ENCODE measurements around the gene ERLIN1.

ERLIN1 gene

GRCh38 chr10:100175875-100176274 is 10.0 kb downstream of the ERLIN1 start:
- H3K4me3 ChIP-seq (replicated peaks; ENCODE audit: low read depth, low read length): no peak overlapping the region
- TF ChIP-seq, protein P1, sequence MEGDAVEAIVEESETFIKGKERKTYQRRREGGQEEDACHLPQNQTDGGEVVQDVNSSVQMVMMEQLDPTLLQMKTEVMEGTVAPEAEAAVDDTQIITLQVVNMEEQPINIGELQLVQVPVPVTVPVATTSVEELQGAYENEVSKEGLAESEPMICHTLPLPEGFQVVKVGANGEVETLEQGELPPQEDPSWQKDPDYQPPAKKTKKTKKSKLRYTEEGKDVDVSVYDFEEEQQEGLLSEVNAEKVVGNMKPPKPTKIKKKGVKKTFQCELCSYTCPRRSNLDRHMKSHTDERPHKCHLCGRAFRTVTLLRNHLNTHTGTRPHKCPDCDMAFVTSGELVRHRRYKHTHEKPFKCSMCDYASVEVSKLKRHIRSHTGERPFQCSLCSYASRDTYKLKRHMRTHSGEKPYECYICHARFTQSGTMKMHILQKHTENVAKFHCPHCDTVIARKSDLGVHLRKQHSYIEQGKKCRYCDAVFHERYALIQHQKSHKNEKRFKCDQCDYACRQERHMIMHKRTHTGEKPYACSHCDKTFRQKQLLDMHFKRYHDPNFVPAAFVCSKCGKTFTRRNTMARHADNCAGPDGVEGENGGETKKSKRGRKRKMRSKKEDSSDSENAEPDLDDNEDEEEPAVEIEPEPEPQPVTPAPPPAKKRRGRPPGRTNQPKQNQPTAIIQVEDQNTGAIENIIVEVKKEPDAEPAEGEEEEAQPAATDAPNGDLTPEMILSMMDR (IDR thresholded peaks at IDR 0.05; ENCODE audit: low read length, missing control alignments): no peak
- no peak for DNase-seq (ENCODE audit: low read depth)

GRCh38 chr10:100174699-100175677 is 10.8 kb downstream of the ERLIN1 start:
- DNase-seq (ENCODE audit: low read depth): no peak
- H3K4me3 ChIP-seq (replicated peaks; ENCODE audit: low read depth, low read length): no peak overlapping the region
- TF ChIP-seq, protein P1 (IDR thresholded peaks at IDR 0.05; ENCODE audit: low read length, missing control alignments): no peak

- TF ChIP-seq, protein P1 (IDR thresholded peaks at IDR 0.05; ENCODE audit: low read length, missing control alignments): no peak
These were observed 12.8 kb downstream of the ERLIN1 start for GRCh38 chr10:100173035-100173434.

GRCh38 chr10:100172349-100172748 is 13.5 kb downstream of the ERLIN1 start:
- no peak overlapping the region for H3K4me3 ChIP-seq (replicated peaks; ENCODE audit: low read depth, low read length)
- TF ChIP-seq, protein P1 (IDR thresholded peaks at IDR 0.05; ENCODE audit: low read length, missing control alignments): no peak
- no peak for DNase-seq (ENCODE audit: low read depth)

More at GRCh38 chr10:100173035-100173434, 12.8 kb downstream of the ERLIN1 start:
- H3K4me3 ChIP-seq (replicated peaks; ENCODE audit: low read depth, low read length): no peak overlapping the region
- no peak for DNase-seq (ENCODE audit: low read depth)

DNA sequence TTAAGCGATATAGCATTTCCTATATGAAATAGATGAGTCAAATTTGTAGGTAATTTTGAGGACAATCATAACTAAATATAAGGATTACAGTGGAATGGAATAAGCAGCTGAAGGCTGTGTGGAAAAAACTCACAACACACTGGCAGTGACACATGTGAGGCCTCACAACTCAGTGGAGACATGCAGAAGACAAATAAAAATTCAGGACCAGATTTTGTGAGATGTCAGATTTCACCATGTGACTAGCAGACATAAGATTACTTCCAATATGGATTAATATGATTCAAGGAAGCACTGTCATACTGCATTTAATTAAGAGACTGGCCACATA is 17.6 kb downstream of the ERLIN1 start:
- no peak overlapping the region for H3K4me3 ChIP-seq (replicated peaks; ENCODE audit: low read depth, low read length)
- DNase-seq (ENCODE audit: low read depth): no peak

DNA sequence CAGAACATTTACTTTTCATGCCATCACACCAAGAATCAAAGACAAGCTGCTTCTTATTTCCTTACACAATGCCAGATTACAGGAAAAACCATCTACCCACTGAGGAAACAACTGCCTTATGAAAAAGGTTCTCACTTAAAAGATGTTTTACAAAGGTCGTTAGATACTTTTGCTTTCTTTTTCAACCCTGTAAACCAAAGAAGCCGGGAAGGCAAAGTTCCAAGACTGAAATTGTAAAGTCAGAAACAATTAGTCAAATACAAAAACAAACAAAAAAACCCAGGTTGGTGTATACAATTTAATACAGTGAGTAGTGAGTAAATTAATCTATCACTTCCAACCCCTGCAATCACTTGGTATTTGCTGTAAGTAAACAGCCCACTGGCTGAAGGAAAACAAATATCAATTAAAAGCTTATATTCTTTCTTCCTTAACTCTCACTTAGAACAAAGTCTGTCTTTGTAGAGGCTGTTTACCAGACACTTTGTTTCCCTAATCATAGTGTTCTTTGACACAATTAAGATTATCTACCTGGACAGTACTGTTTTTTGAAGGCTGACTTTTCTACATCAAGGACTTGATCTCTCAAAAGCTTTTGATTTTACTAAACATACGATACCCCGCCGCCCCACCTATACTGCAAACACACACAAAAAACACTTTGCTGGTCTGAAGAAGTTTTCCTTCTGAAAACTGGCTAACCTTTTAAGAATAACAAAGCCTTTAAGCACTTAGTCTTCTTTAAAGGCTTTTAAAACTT is 18.1 kb downstream of the ERLIN1 start:
- TF ChIP-seq, protein P1 (IDR thresholded peaks at IDR 0.05; ENCODE audit: low read length, missing control alignments): no peak
- DNase-seq (ENCODE audit: low read depth): no peak
- no peak overlapping the region for H3K4me3 ChIP-seq (replicated peaks; ENCODE audit: low read depth, low read length)

More for the DNA sequence above, 17.6 kb downstream of the ERLIN1 start:
- TF ChIP-seq, protein P1 (IDR thresholded peaks at IDR 0.05; ENCODE audit: low read length, missing control alignments): no peak
